ENCODE data around the gene LGMN.
"Not testable (repeated sequence)": the region's sequence is repeated elsewhere in the genome, so short reads cannot be mapped to it uniquely, and the experiment has no call there.

Gene LGMN

GRCh38 chr14:92684801-92685560 is 63.4 kb downstream of the LGMN start:
- DNase-seq (ENCODE audit: low read depth, low spot score): no peak
- ChIA-PET CTCF (interaction anchor here (1.1 to 14.9 kb wide), 9 partner anchors 11 to 575 kb away, joined by 3 to 402 read pairs (median 10); partner anchors contain the start of gene GOLGA5), POLR2A (no interaction called here)
- no peak overlapping the region for H3K4me3 ChIP-seq (ENCODE audit: low read depth, low read length)
- no peak for TF ChIP-seq CTCF (IDR thresholded peaks at IDR 0.05; ENCODE audit: insufficient read depth, low read length, missing control alignments)

DNA sequence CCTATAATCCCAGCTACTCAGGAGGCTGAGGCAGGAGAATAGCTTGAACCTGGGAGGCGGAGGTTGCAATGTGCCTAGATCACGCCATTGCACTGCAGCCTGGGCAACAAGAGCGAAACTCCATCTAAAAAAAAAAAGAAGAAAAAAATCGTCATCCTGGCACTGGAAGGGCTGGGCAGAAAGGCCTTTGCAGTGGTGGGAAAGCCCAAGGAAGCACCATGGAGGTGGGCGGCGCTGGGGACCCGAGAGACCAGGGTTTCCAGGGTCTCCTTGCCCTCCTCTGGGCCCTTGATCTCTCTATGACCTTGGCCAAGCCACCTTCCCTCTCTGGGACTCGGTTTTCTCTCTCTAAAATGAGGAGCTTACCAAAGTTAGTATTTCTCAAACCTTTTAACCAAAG is 65.4 kb downstream of the LGMN start:
- no peak for DNase-seq (ENCODE audit: low read depth, low spot score)
- no peak for TF ChIP-seq CTCF (IDR thresholded peaks at IDR 0.05; ENCODE audit: insufficient read depth, low read length, missing control alignments)
- H3K4me3 ChIP-seq (ENCODE audit: low read depth, low read length): no peak overlapping the region
- CTCF ChIA-PET: interaction anchor here (0.8 to 14.9 kb wide), 10 partner anchors 8 to 567 kb away, joined by 3 to 402 read pairs (median 4); partner anchors contain the start of gene GOLGA5
- POLR2A ChIA-PET: no interaction called here

GRCh38 chr14:92680781-92681650 is 67.4 kb downstream of the LGMN start:
- POLR2A ChIA-PET: no interaction called here
- CTCF ChIA-PET: interaction anchor here (0.6 to 14.9 kb wide), 36 partner anchors 8 to 575 kb away, joined by 3 to 402 read pairs (median 4); partner anchors contain the start of genes ATXN3, CPSF2, GOLGA5 and NDUFB1
- TF ChIP-seq CTCF (IDR thresholded peaks at IDR 0.05; ENCODE audit: insufficient read depth, low read length, missing control alignments): peak; percentile 86
- H3K4me3 ChIP-seq (ENCODE audit: low read depth, low read length): no peak overlapping the region
- no peak for DNase-seq (ENCODE audit: low read depth, low spot score)

DNA sequence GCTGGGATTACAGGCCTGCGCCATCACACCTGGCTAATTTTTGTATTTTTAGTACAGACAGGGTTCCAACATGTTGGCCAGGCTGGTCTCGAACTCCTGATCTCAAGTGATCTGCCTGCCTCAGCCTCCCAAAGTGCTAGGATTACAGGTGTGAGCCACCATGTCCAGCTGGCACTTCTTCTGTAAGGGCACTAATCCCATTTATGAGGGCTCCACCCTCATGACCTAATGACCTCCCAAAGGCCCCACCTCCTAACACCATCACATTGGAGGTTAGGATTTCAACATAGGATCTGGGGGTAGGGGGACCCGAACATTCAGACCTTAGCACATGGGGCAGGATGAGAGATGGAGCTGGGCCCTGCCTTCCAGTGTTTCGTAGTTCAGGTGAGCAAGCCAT is 68.1 kb downstream of the LGMN start:
- H3K4me3 ChIP-seq (ENCODE audit: low read depth, low read length); DNase-seq (ENCODE audit: low read depth, low spot score); POLR2A ChIA-PET: not testable (repeated sequence)
- CTCF ChIA-PET: interaction anchor here (0.6 to 14.9 kb wide), 25 partner anchors 10 to 559 kb away, joined by 3 to 402 read pairs (median 4); partner anchors contain the start of genes CPSF2, GOLGA5, NDUFB1 and RIN3

DNA sequence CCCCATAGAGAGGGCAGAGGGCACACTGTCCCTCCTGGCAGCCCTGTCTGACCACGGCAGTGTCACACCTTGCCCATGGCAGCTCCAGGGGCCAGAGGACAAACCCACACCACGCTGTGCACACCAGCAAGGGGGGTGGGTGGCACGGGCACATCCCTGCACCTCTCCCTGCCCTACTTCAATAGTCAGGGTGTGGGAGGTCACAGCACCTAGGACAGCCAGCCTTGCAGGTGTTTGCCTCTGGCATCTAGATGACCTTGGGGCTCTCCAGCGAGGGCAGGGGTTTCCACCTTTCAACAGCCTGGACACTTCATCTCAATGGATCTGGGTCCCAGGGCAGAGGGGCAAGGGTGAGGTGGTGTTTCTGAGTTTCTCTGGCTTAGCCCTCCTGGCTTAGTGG is 69.2 kb downstream of the LGMN start:
- TF ChIP-seq CTCF (IDR thresholded peaks at IDR 0.05; ENCODE audit: insufficient read depth, low read length, missing control alignments): no peak
- DNase-seq (ENCODE audit: low read depth, low spot score): no peak
- ChIA-PET CTCF (interaction anchor here (1.1 to 4.0 kb wide), 3 partner anchors 10 to 90 kb away, joined by 3 to 22 read pairs (median 22); no protein-coding TSS in a partner anchor), POLR2A (no interaction called here)
- H3K4me3 ChIP-seq (ENCODE audit: low read depth, low read length): no peak overlapping the region

DNA sequence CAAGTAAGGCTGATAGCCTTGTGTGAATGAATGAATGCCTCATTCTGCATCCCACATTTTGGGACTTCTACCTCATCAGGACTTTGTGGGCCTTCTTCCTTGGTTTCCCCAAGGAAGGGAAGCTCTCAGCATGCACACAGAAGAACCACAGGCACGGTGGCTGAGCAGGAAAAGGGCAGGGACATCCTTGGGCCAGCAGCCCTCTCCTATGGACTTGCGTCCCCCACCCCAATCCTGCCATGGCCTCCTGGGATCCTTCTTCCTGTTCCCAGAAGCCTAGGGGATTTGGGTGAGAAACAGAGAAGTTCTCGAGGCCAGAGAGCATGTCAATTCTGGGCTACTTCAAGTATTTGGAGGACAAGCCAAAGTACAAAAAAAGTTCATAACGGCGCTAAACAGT is 69.7 kb downstream of the LGMN start:
- H3K4me3 ChIP-seq (ENCODE audit: low read depth, low read length): no peak overlapping the region
- DNase-seq (ENCODE audit: low read depth, low spot score): no peak
- ChIA-PET CTCF (interaction anchor here (3.8 to 4.0 kb wide), 2 partner anchors 9 to 89 kb away, joined by 22 read pairs; no protein-coding TSS in a partner anchor), POLR2A (no interaction called here)
- no peak for TF ChIP-seq CTCF (IDR thresholded peaks at IDR 0.05; ENCODE audit: insufficient read depth, low read length, missing control alignments)
